DMS79 treated with DMSO at 0.1 percent for 48 hours (cell line): ENCODE data around the gene BRMS1L.
"Not testable (repeated sequence)": the region's sequence is repeated elsewhere in the genome, so short reads cannot be mapped to it uniquely, and the experiment has no call there.

Source experiments
- DNase-seq: peaks from one replicate; lab custom pipeline; 2025; lab: John Stamatoyannopoulos, UW

BRMS1L gene

GRCh38 chr14:35821564-35822411 is 4.3 kb upstream of the BRMS1L start:
- DNase-seq: peak; percentile 36

- DNase-seq: no peak
Observed at GRCh38 chr14:35822501-35822900, 3.6 kb upstream of the BRMS1L start.

- DNase-seq: not testable (repeated sequence)
Observed at GRCh38 chr14:35824446-35825165, 1.5 kb upstream of the BRMS1L start.

- DNase-seq: no peak
Observed at GRCh38 chr14:35825968-35826217, 245 bp upstream of the BRMS1L start.

GRCh38 chr14:35826952-35827416 is 846 bp downstream of the BRMS1L start:
- no peak for DNase-seq

- no peak for DNase-seq
Observed at GRCh38 chr14:35827678-35828472, 1.7 kb downstream of the BRMS1L start.

- DNase-seq: no peak
Observed at GRCh38 chr14:35829449-35829848, 3.3 kb downstream of the BRMS1L start.

GRCh38 chr14:35835208-35835982 is 9.3 kb downstream of the BRMS1L start:
- no peak for DNase-seq

GRCh38 chr14:35841704-35842103 is 15.6 kb downstream of the BRMS1L start:
- not testable (repeated sequence) for DNase-seq

GRCh38 chr14:35842245-35842644 is 16.1 kb downstream of the BRMS1L start:
- DNase-seq: not testable (repeated sequence)

- no peak for DNase-seq
Observed at GRCh38 chr14:35844494-35844893, 18.4 kb downstream of the BRMS1L start.

GRCh38 chr14:35847636-35848035 is 21.5 kb downstream of the BRMS1L start:
- no peak for DNase-seq

- no peak for DNase-seq
Observed at GRCh38 chr14:35849122-35849521, 23.0 kb downstream of the BRMS1L start.

GRCh38 chr14:35851823-35852222 is 25.7 kb downstream of the BRMS1L start:
- no peak for DNase-seq

- DNase-seq: no peak
Observed at GRCh38 chr14:35853225-35853624, 27.1 kb downstream of the BRMS1L start.

- no peak for DNase-seq
Observed at GRCh38 chr14:35854696-35855270, 28.6 kb downstream of the BRMS1L start.

GRCh38 chr14:35855876-35856481 is 29.8 kb downstream of the BRMS1L start:
- peak; percentile 52 for DNase-seq

- no peak for DNase-seq
Observed at GRCh38 chr14:35858521-35859209, 32.5 kb downstream of the BRMS1L start.

- no peak for DNase-seq
Observed at GRCh38 chr14:35861204-35861868, 35.2 kb downstream of the BRMS1L start.
